HG02938 (cell line): Measurements from ENCODE around the gene ASIC2.

Experiments used
- ATAC-seq: cut with Tn5 transposase; IDR thresholded peaks from one replicate; pipeline ENCODE4 v1.9.1; 2021; ENCODE audit warnings: mild to moderate bottlenecking, moderate library complexity; ENCODE audit not compliant: unreplicated experiment

The ASIC2 gene

GRCh38 chr17:33079201-33079600 is 213.9 kb downstream of the ASIC2 start:
- ATAC-seq: no peak

DNA sequence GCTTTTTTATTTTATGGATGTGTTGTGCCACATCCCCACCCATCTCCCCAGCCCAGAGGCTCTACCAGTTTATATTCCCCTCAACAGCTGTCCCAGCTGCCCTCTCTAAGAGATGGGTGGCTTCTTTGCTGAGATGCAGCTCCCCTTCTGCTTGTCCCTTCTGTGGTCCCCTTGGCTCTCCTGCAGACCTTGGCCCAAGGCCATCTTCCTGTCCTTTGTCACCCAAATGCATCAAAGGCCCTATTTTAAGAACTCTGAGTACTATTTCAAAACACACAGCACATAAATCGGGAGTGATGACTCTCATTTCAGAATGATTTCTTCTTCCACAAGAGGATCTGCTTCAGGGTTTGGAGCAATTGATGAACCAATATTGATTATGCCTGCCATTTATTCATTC is 216.1 kb downstream of the ASIC2 start:
- ATAC-seq: no peak

- no peak for ATAC-seq
Measured at GRCh38 chr17:33073416-33073815, 219.7 kb downstream of the ASIC2 start.

DNA sequence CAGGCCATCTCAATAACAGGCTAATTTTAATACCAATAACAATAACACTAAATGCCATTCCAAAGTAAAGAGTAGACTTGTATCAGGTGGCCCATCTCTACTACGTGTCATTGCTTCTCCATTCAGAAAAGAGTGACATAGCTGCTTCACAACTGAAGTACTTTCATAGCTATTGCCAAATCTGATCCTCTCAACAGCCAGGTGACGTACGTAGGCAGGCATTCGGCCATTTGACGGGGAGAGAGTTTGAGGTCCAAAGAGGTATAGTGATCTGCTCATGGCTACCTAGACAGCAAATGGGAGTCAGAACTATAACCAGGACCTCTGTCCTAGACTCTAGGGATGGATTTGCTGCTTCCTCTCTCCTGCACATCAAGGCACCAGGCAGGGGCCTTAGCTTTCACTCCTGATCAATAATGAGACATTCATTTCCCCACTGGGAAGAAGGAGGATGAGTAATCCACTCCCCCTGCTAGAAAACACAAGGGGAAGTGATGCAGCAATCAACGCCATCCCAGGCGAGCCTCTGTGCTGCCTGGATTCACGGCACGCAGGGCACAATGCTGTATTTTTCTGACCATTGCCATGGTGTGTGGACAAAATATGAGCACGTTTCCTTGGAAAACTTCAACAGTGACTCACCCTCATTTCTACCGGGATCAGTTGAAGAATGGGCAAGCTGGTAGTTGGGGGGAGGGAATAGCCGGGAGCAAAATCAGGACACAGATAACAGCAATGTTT is 220.5 kb downstream of the ASIC2 start:
- no peak for ATAC-seq

- no peak for ATAC-seq
Measured at GRCh38 chr17:33071656-33072055, 221.4 kb downstream of the ASIC2 start.

DNA sequence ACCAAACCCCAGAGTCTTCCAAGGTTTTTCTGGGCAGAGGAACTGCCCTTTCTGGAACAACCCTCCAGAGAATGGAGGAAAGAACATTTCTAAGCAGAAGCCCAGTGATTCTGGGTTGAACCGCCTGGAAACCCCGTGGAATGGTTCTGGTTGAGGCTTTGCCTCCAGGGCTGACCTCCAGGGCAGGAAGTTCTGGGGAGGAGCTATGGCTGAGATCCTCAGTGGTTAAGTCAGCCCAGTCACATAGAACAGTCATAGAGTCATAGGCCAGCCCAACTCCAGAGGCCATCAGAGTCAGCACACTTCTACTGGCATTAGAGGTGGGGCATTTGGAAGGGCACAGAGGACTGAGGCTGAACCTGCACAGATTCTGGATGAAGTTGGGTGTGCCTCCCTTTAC is 235.5 kb downstream of the ASIC2 start:
- ATAC-seq: no peak

- ATAC-seq: no peak
Measured at GRCh38 chr17:33056399-33057146, 236.5 kb downstream of the ASIC2 start.

DNA sequence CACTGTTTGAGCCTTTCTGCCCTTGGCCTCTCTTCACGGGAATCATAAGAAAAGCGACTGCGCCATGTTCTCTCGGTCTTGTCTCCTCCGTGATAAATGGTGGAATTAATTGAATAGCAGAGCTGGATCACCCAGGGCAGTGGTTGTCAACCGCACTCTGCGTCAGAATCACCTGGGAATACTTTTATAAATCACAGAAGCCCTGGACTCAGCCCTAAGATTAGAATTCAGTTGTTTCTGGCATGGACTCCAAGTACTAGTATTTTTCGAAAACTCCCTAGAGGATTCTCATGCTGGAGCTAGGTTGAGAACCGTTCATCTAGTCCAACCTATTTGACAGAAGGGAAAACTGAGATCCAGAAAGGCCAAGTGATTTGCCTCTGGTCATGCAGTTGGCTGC is 237.3 kb downstream of the ASIC2 start:
- no peak for ATAC-seq

DNA sequence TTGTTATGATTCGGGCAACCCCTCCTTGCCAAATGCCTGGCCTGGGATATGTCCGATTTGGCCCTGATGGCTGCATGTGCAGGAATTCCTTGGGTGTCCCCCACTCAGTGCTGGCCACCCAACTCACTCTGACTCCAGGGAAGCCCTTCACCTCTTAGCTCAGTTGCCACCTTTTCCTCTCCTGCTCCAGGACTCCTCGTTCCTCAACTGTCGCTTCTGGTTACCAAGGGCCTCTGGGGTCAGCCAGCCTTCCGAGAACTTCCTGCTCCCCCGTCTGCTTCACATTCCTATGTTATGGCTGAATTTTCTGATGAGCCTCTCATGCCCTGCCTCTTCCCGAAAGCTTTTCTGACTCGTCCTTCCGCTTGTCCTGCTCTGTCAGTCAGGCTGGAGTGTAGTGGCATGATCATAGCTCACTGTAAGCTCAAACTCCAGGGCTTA is 237.9 kb downstream of the ASIC2 start:
- no peak for ATAC-seq

DNA sequence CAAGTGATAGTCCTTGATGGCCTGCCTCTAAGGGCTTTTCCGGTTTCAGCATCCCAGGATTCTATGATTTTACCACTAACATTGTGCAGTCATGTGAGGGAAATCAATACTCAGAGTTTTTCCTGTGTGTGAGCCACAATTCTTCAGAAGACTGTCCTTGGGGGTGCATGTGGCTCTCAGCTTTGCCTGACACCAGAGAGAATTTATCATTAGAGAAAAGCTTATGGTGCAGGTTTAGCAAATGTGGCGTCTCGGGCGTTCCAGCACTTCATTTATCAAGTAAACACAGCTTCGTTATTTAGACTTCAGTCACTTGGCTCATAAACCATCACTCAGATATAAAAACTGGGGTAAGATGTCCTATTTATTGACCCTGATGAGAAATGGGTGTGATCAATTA is 238.7 kb downstream of the ASIC2 start:
- ATAC-seq: no peak

GRCh38 chr17:33053676-33054075 is 239.4 kb downstream of the ASIC2 start:
- no peak for ATAC-seq

GRCh38 chr17:33052856-33053255 is 240.2 kb downstream of the ASIC2 start:
- ATAC-seq: no peak

DNA sequence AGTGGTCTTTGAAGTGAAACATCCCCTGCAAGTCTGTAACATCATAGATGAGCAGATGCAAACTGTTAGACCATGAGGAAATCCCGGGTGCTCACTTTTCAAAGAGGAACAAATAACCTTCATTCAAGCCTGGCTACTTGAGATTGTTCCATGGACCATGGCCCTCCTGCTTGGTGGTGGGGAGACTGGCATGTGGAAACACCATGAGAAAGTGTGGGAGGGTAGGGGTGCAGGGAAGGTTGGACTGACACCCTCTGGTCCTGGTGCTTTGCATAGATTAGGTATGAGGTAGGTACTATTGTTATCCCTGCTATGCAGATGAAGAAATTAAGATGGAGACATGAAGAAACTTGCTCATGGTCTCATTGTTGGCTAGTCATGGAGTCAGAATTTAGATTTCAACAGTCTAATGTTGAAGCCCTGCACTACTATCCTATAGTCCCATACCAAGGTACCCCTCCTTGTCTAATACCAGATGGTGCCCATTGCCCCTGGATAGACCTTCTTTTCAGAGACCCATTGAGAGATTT is 242.4 kb downstream of the ASIC2 start:
- no peak for ATAC-seq

DNA sequence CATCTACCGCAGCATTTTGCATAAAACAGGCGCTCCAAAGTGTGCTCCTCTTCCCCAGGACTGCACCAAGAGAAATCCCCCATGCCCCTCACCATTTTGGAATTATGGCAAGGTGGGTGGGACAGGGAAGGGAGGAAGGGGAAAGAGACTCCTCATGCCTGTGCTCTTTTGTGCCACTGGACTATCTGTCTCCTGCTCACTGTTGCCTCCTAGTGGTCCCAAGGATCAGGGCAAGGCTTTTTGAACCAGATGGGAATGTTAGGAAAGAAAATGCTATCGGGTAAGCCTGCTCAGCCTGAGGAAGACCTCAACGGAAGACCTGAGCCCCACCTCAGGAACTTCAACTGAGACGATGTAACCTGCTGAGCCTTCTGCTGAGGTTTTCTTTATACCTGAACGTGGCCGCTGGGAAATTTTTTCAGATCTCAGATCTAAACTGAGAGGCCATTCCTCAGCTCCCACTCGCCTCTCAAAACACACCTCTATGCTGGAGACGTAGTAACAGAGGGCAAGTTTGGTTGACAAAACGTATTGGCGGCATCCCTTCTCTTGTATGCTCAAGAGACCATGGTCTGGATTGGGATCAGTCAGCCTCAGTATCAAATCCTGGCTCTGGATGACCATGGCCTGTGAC is 243.2 kb downstream of the ASIC2 start:
- no peak for ATAC-seq

DNA sequence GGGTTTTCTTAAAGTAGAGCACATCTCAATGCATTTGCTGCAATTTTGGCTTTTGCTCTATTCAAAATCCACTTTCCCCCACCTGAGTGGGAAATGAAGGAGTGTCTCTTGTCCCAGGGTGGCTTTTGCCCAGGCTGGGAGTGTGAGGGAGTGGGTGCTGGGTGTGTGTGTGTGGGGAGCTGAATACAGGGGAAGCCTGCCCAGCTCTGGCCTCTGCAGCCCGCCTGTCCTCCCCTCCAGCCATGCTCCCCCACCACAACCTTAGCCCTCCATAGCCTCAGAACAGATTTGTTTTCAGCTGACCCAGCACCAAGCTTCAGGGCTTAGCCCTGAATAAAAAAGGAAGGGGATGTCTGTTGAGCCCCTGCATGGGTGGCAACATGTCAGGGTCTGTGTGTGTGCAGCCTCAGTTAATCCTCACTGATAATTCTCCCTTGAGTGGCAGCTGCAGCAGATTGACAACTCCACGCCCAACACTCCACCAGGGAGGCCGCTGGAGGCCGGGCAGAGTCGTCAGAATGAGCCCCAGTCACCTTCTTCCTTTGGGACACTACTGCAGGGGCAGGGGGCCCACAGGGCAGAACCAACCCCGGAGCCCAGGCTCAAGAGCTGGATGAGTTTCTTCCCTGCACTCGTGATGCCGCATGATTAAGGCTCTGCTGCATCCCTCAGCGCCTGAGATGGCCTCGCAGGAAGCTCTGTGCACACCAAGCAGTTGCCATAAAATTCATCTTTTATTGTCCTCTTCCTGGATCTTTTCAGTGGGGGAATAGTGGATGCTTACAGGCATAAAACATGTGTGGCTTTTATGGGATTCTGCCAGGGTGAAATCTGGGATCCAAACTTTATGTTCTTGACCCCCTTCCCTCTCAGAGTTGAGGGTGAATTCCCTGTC is 246.5 kb downstream of the ASIC2 start:
- ATAC-seq: no peak

DNA sequence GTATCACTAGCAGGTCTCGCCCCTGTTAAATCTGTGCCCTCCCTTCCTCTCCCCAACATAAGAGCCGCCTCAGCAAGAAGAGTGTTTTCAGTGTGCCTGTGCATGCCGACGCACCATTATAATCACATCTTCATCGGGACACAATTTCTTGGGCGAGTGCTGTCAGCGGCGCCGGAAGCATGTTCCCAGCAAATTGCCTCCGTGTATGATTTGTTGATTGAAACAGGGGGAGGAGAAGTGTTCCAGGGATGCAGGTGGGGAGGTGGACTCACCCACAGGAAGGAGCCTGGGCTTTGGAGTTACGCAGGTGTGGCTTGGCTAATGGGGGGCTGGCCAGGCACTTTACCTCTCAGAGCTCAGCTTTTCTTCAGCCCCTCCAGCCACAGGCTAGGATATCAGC is 247.9 kb downstream of the ASIC2 start:
- no peak for ATAC-seq

DNA sequence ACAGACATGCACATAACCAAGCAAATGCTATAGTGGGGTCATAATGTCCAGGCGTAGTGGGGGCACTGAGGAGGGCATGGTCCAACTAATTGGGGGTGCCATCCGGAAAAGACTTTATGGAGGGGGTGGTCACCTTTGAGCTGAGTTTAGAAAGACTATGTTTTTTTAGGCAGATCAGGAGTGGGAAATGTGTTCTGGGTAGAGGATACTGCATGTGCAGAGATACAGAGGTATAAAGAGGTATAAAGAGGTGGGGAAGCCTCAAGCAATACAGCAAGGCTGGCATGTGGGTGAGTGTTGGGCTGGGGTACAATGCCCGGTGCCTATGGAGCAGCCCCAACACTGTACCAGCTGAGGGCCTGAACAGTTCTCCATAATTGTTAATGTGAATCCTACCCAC is 248.3 kb downstream of the ASIC2 start:
- no peak for ATAC-seq

GRCh38 chr17:33040461-33040860 is 252.6 kb downstream of the ASIC2 start:
- ATAC-seq: no peak

GRCh38 chr17:33039874-33040273 is 253.2 kb downstream of the ASIC2 start:
- ATAC-seq: no peak

GRCh38 chr17:33038740-33039139 is 254.4 kb downstream of the ASIC2 start:
- ATAC-seq: no peak

- no peak for ATAC-seq
Measured at GRCh38 chr17:33033176-33033575, 259.9 kb downstream of the ASIC2 start.
